Gastrocnemius medialis (tissue), 4 donors: Measurements from ENCODE around the gene BCAR1. TPM values are rescaled to one million over a fixed set of nuclear protein-coding genes. Genes with fewer than 3 reads are reported as not detected.

Experiments
- ATAC-seq, 2 donors: fragments of 150-250 bp; one replicate each; pipeline ENCODE4 v1.9.1; 2016
- DNase-seq, 2 donors: peaks; one replicate each; pipeline ENCODE4 v3.0.0-alpha.2; 2019
- H3K27ac ChIP-seq, 4 donors: fragments of 200-600 bp; sonication (generic); 1 replicate in 1 of 4; 2 replicates in 3 of 4; pipeline ENCODE4 v1.5.1; 2016 to 2018; ENCODE audit warnings: mild to moderate bottlenecking in 2 of 4, moderate library complexity in 1 of 4
- H3K27me3 ChIP-seq, 3 donors: fragments of 200-600 bp; sonication (generic) in 2 of 3; 1 replicate in 1 of 3; 2 replicates in 2 of 3; pipeline versions ENCODE4 v1.5.1 to v1.6.0; 2016 to 2019; ENCODE audit warnings: mild to moderate bottlenecking in 1 of 3, moderate library complexity in 1 of 3
- H3K36me3 ChIP-seq, 2 donors: fragments of 200-600 bp; sonication (generic) in 1 of 2; one replicate each; pipeline ENCODE4 v1.5.1; 2017 to 2018
- H3K4me1 ChIP-seq, 2 donors: fragments of 200-600 bp; sonication (generic) in 1 of 2; one replicate each; pipeline ENCODE4 v1.5.1; 2016 to 2017; ENCODE audit warnings: mild to moderate bottlenecking in 2 of 2
- H3K4me3 ChIP-seq, 4 donors: fragments of 200-600 bp; sonication (generic) in 3 of 4; 1 replicate in 1 of 4; 2 replicates in 3 of 4; pipeline ENCODE4 v1.5.1; 2016 to 2019; ENCODE audit warnings: mild to moderate bottlenecking in 2 of 4
- H3K9me3 ChIP-seq, 3 donors: fragments of 200-600 bp; sonication (generic) in 2 of 3; 1 replicate in 1 of 3; 2 replicates in 2 of 3; pipeline ENCODE4 v1.5.1; 2016 to 2019
- CTCF ChIP-seq, 5 experiments: fragments of 450-650 bp in 3 of 5; fragments of 200-600 bp in 2 of 5; sonication (generic) in 2 of 5; IDR thresholded peaks in 4 of 5; conservative IDR thresholded peaks in 1 of 5; 1 replicate in 4 of 5; 2 replicates in 1 of 5; pipeline ENCODE4 v1.5.1; 2016 to 2019; ENCODE audit warnings: antibody characterized with exemption in 5 of 5, mild to moderate bottlenecking in 3 of 5, moderate library complexity in 3 of 5
- POLR2A ChIP-seq, 2 donors: fragments of 450-650 bp; IDR thresholded peaks; one replicate each; pipeline ENCODE4 v1.6.1; 2017; ENCODE audit warnings: antibody characterized with exemption in 2 of 2, mild to moderate bottlenecking in 2 of 2, moderate library complexity in 2 of 2
- in situ Hi-C, 4 donors: fragments of 200-750 bp; cut with MboI; loops; one replicate each; pipeline versions ENCODE4 v1.15.0 to v1.8.0; 2017; ENCODE audit warnings: low sequenced_read_pairs in 4 of 4
- intact Hi-C: fragments of 100-400 bp; cut with DNase I; formaldehyde crosslinking; loops from one replicate; pipeline ENCODE4 v1.15.1; 2023; ENCODE audit warnings: low total_unique reads
- total RNA-seq, 4 donors: library from RNA; depleted of rRNA; stranded (reverse); fragments of >200 nt; gene quantifications; one replicate each; pipeline versions ENCODE4 v1.1.0 to v1.2.3, GENCODE V29; 2016

BCAR1 gene
- total RNA-seq, 4 donors from 2014 or later: 101 to 153 (median 145) TPM

- Histone ChIP-seq H3K36me3 (no peaks in the 10 kb centered on the region), H3K4me3 (peak overlapping the region in 3 of 4 donors; percentile 75 to 97 (median 96)), H3K9me3 (no peaks in the 10 kb centered on the region), H3K27ac (peak overlapping the region; percentile 95 to 100 (median 98)), H3K27me3 (no peaks in the 10 kb centered on the region), H3K4me1 (peaks cover 79 to 80% of the 10 kb centered on the region in 2 donors)
- in situ Hi-C loops: no loop called here
- peak in 1 of 2 donors; percentile 49 for DNase-seq
- intact Hi-C loops: loop anchor here (10.0 kb wide), 1 partner anchor 147 kb away; the partner anchor contains the start of gene LDHD
- ATAC-seq: no peak
- TF ChIP-seq POLR2A (IDR thresholded peaks at IDR 0.05) (no peak), CTCF (IDR thresholded peaks at IDR 0.05 in 4 of 5, conservative IDR thresholded peaks at IDR 0.05 in 1 of 5) (no peak)
Observed at GRCh38 chr16:75262104-75262799, 10.8 kb upstream of the BCAR1 start.

GRCh38 chr16:75261590-75262078 lies 10.2 kb upstream of the BCAR1 start:
- H3K4me1 ChIP-seq: peaks cover 80% of the 10 kb centered on the region in 2 donors
- no peak for ATAC-seq

GRCh38 chr16:75260851-75261589 lies 9.6 kb upstream of the BCAR1 start:
- Histone ChIP-seq H3K36me3 (no peaks in the 10 kb centered on the region), H3K9me3 (no peaks in the 10 kb centered on the region), H3K4me1 (peaks cover 80 to 83% of the 10 kb centered on the region in 2 donors), H3K27me3 (no peaks in the 10 kb centered on the region), H3K4me3 (no peak overlapping the region), H3K27ac (peak overlapping the region; percentile 95 to 100 (median 98))
- in situ Hi-C loops: no loop called here
- TF ChIP-seq CTCF (IDR thresholded peaks at IDR 0.05 in 4 of 5, conservative IDR thresholded peaks at IDR 0.05 in 1 of 5): no peak
- TF ChIP-seq POLR2A (IDR thresholded peaks at IDR 0.05): no peak
- ATAC-seq (no peak), DNase-seq (no peak)
- intact Hi-C loops: loop anchor here (10.0 kb wide), 1 partner anchor 146 kb away; the partner anchor contains the start of gene LDHD

More at GRCh38 chr16:75261590-75262078, 10.2 kb upstream of the BCAR1 start:
- no peak overlapping the region for H3K4me3 ChIP-seq
- no peak for DNase-seq
- no peaks in the 10 kb centered on the region for H3K9me3 ChIP-seq
- no peaks in the 10 kb centered on the region for H3K36me3 ChIP-seq
- in situ Hi-C loops (no loop called here), intact Hi-C loops (loop anchor here (10.0 kb wide), 1 partner anchor 147 kb away; the partner anchor contains the start of gene LDHD)
- peak overlapping the region; percentile 95 to 100 (median 98) for H3K27ac ChIP-seq
- H3K27me3 ChIP-seq: no peaks in the 10 kb centered on the region
- TF ChIP-seq POLR2A (IDR thresholded peaks at IDR 0.05) (no peak), CTCF (IDR thresholded peaks at IDR 0.05 in 4 of 5, conservative IDR thresholded peaks at IDR 0.05 in 1 of 5) (no peak)

GRCh38 chr16:75258807-75259141 lies 7.3 kb upstream of the BCAR1 start:
- intact Hi-C loops: no loop called here

More at GRCh38 chr16:75258807-75259141, 7.3 kb upstream of the BCAR1 start:
- DNase-seq: no peak
- no peak for TF ChIP-seq POLR2A (IDR thresholded peaks at IDR 0.05)
- TF ChIP-seq CTCF (IDR thresholded peaks at IDR 0.05 in 4 of 5, conservative IDR thresholded peaks at IDR 0.05 in 1 of 5): no peak
- Histone ChIP-seq H3K4me3 (no peak overlapping the region), H3K27me3 (no peaks in the 10 kb centered on the region), H3K36me3 (no peaks in the 10 kb centered on the region), H3K27ac (peak overlapping the region; percentile 35 to 99 (median 98)), H3K4me1 (peaks cover 90 to 97% of the 10 kb centered on the region in 2 donors), H3K9me3 (no peaks in the 10 kb centered on the region)
- ATAC-seq: no peak
- in situ Hi-C loops: no loop called here
